SK-N-SH (cell line): Measurements from ENCODE around the gene EEF1AKMT3. TPM values are rescaled to one million over a fixed set of nuclear protein-coding genes. Genes with fewer than 3 reads are reported as not detected.

Source experiments
- CTCF ChIA-PET: fragments of 300-600, 350-600 bp; formaldehyde crosslinking; extraction: SDS; loops from one replicate; lab custom pipeline; 2021; lab: Yijun Ruan, JAX
- POLR2A ChIA-PET: fragments of 350-600 bp; sonication (Branson Sonifier 250); formaldehyde crosslinking; extraction: SDS; loops from one replicate; lab custom pipeline; 2020; ENCODE audit warnings: antibody characterized with exemption, inconsistent platforms; lab: Yijun Ruan, JAX
- DNase-seq: peaks from one replicate; pipeline ENCODE4 v3.0.0; 2012
- H2AFZ ChIP-seq: fragments of 200-600 bp; sonication (generic); 2 replicates; pipeline ENCODE4 v1.8.1; 2016; ENCODE audit warnings: antibody characterized with exemption, mild to moderate bottlenecking, low read depth
- H3F3A ChIP-seq: fragments of 200-600 bp; sonication (generic); replicated peaks from 2 replicates; pipeline ENCODE3; 2016; ENCODE audit warnings: antibody characterized with exemption, mild to moderate bottlenecking; ENCODE audit not compliant: insufficient read depth
- H3K27ac ChIP-seq, 2 experiments: fragments of 200-500 bp in 1 of 2; fragments of 200-600 bp in 1 of 2; sonication (Bioruptor generic) in 1 of 2; sonication (generic), shearing (Covaris generic) in 1 of 2; 2 replicates each; pipeline versions ENCODE4 v1.5.1 to v1.6.1; 2014 to 2016; ENCODE audit warnings: low read depth in 2 of 2, inconsistent platforms in 1 of 2, low read length in 1 of 2, mild to moderate bottlenecking in 1 of 2, mixed read lengths in 1 of 2
- H3K27me3 ChIP-seq: fragments of 200-600 bp; sonication (generic), shearing (Covaris generic); 2 replicates; pipeline ENCODE4 v1.6.1; 2016; ENCODE audit warnings: mixed run types; ENCODE audit not compliant: insufficient read depth
- H3K36me3 ChIP-seq, 2 experiments: fragments of 200-500 bp in 1 of 2; fragments of 200-600 bp in 1 of 2; sonication (Bioruptor generic) in 1 of 2; sonication (generic) in 1 of 2; replicated peaks in 1 of 2; 2 replicates each; pipeline versions ENCODE3 to v1.5.1; 2014 to 2016; ENCODE audit warnings: low read length in 1 of 2, mild to moderate bottlenecking in 1 of 2; ENCODE audit not compliant: insufficient read depth in 2 of 2, control insufficient read depth in 1 of 2
- H3K4me1 ChIP-seq, 2 experiments: fragments of 200-500 bp in 1 of 2; fragments of 200-600 bp in 1 of 2; sonication (Bioruptor generic) in 1 of 2; sonication (generic), shearing (Covaris generic) in 1 of 2; 2 replicates each; pipeline versions ENCODE4 v1.5.1 to v1.6.1; 2014 to 2016; ENCODE audit warnings: low read depth in 1 of 2, low read length in 1 of 2, mixed run types in 1 of 2; ENCODE audit not compliant: insufficient read depth in 2 of 2, control insufficient read depth in 1 of 2
- H3K4me2 ChIP-seq: fragments of 200-600 bp; sonication (generic), shearing (Covaris generic); 2 replicates; pipeline ENCODE4 v1.6.1; 2017; ENCODE audit warnings: mixed run types
- H3K4me3 ChIP-seq, 2 experiments: fragments of 200-500 bp in 1 of 2; fragments of 200-600 bp in 1 of 2; sonication (Bioruptor generic) in 1 of 2; sonication (generic), shearing (Covaris generic) in 1 of 2; 2 replicates each; pipeline versions ENCODE4 v1.5.1 to v1.8.1; 2014 to 2016; ENCODE audit warnings: low read depth in 2 of 2, inconsistent platforms in 1 of 2, low read length in 1 of 2, mild to moderate bottlenecking in 1 of 2, mixed read lengths in 1 of 2, moderate library complexity in 1 of 2
- H3K79me2 ChIP-seq: fragments of 200-600 bp; sonication (generic); 2 replicates; pipeline ENCODE4 v1.8.1; 2017; ENCODE audit warnings: mild to moderate bottlenecking; ENCODE audit not compliant: insufficient read depth
- H3K9ac ChIP-seq: fragments of 200-600 bp; sonication (generic); 2 replicates; pipeline ENCODE4 v1.6.1; 2017; ENCODE audit warnings: mixed run types
- H3K9me2 ChIP-seq: fragments of 200-600 bp; sonication (generic); 2 replicates; pipeline ENCODE4 v1.6.1; 2017; ENCODE audit warnings: mixed run types
- H3K9me3 ChIP-seq: fragments of 200-600 bp; sonication (generic); 2 replicates; pipeline ENCODE4 v1.6.1; 2017; ENCODE audit warnings: mixed run types, mild to moderate bottlenecking, moderate library complexity
- H4K20me1 ChIP-seq: fragments of 200-600 bp; sonication (generic); 2 replicates; pipeline ENCODE4 v1.6.1; 2017; ENCODE audit warnings: mild to moderate bottlenecking, mixed run types; ENCODE audit not compliant: insufficient read depth
- CHD2 ChIP-seq: fragments of 150-350 bp; IDR thresholded peaks from 2 replicates; pipeline ENCODE4 v1.6.1; 2018; ENCODE audit warnings: low read length; ENCODE audit not compliant: partially characterized antibody
- EZH2phosphoT487 ChIP-seq: fragments of 200-600 bp; sonication (generic); IDR thresholded peaks from 2 replicates; pipeline ENCODE4 v1.6.1; 2017; ENCODE audit warnings: low read depth, mixed run types, mild to moderate bottlenecking, antibody characterized with exemption, moderate library complexity, borderline replicate concordance
- FOSL2 ChIP-seq: IDR thresholded peaks from 2 replicates; pipeline ENCODE4 v1.4.0; 2012; ENCODE audit warnings: low read depth, mild to moderate bottlenecking, moderate library complexity, borderline replicate concordance
- FOXJ3 ChIP-seq: sonication (generic); formaldehyde crosslinking; IDR thresholded peaks from 2 replicates; pipeline ENCODE4 v1.5.1; 2020; ENCODE audit warnings: mild to moderate bottlenecking, missing genetic modification reagents
- FOXM1 ChIP-seq: IDR thresholded peaks from 2 replicates; pipeline ENCODE4 v1.4.0; 2012; ENCODE audit warnings: low read depth, mild to moderate bottlenecking
- GABPA ChIP-seq: IDR thresholded peaks from 2 replicates; pipeline ENCODE4 v1.4.0; 2012; ENCODE audit warnings: low read depth, mild to moderate bottlenecking
- GATA2 ChIP-seq: sonication (generic); formaldehyde crosslinking; IDR thresholded peaks from 2 replicates; pipeline ENCODE4 v1.5.0; 2020; ENCODE audit warnings: mild to moderate bottlenecking, missing genetic modification reagents
- IRF3 ChIP-seq: fragments of 150-350 bp; IDR thresholded peaks from 2 replicates; pipeline ENCODE4 v1.6.1; 2016; ENCODE audit warnings: mild to moderate bottlenecking, low read depth, low read length
- JUND ChIP-seq: IDR thresholded peaks from 2 replicates; pipeline ENCODE4 v1.4.0; 2012
- MAX ChIP-seq: IDR thresholded peaks from 2 replicates; pipeline ENCODE4 v1.4.0; 2012; ENCODE audit warnings: low read depth
- MEF2A ChIP-seq: IDR thresholded peaks from 2 replicates; pipeline ENCODE4 v1.4.0; 2012; ENCODE audit warnings: low read depth, borderline replicate concordance
- NRF1 ChIP-seq: IDR thresholded peaks from 2 replicates; pipeline ENCODE4 v1.6.1; 2012; ENCODE audit warnings: low read depth, mild to moderate bottlenecking, low read length
- PBX3 ChIP-seq: IDR thresholded peaks from 2 replicates; pipeline ENCODE4; 2012
- POLR2AphosphoS5 ChIP-seq: IDR thresholded peaks from 2 replicates; pipeline ENCODE4 v1.6.1; 2012; ENCODE audit warnings: low read depth, low read length
- REST ChIP-seq: IDR thresholded peaks from 2 replicates; pipeline ENCODE4 v1.6.1; 2012; ENCODE audit warnings: mild to moderate bottlenecking, low read depth, low read length, moderate library complexity
- RFX5 ChIP-seq: IDR thresholded peaks from 2 replicates; pipeline ENCODE4 v1.6.1; 2012; ENCODE audit warnings: mild to moderate bottlenecking, improper control_type of control experiment, low read length
- RXRA ChIP-seq: IDR thresholded peaks from 2 replicates; pipeline ENCODE4 v1.4.0; 2012; ENCODE audit warnings: low read depth, mild to moderate bottlenecking, borderline replicate concordance
- SMC3 ChIP-seq: IDR thresholded peaks from 2 replicates; pipeline ENCODE4 v1.6.1; 2012; ENCODE audit warnings: low read depth, low read length, improper control_type of control experiment
- TCF12 ChIP-seq: IDR thresholded peaks from 2 replicates; pipeline ENCODE4 v1.4.0; 2012
- TEAD4 ChIP-seq: IDR thresholded peaks from 2 replicates; pipeline ENCODE4 v1.4.0; 2012; ENCODE audit warnings: mild to moderate bottlenecking, borderline replicate concordance; ENCODE audit not compliant: insufficient read depth
- USF2 ChIP-seq: fragments of 150-350 bp; IDR thresholded peaks from 2 replicates; pipeline ENCODE4 v1.6.1; 2017; ENCODE audit warnings: antibody characterized with exemption, low read length, low read depth, borderline replicate concordance
- YY1 ChIP-seq: IDR thresholded peaks from 2 replicates; pipeline ENCODE4 v1.4.0; 2012; ENCODE audit warnings: low read depth, mild to moderate bottlenecking
- WGBS: methylation state at CpG from one replicate; pipeline ENCODE4 v1.1.6; 2017; ENCODE audit warnings: low lambda C conversion rate; 5-methylcytosine and 5-hydroxymethylcytosine counted together
- polyA plus RNA-seq, 3 experiments: library from polyadenylated mRNA; depleted of rRNA; stranded (reverse); fragments of >200 nt; gene quantifications; 2 replicates each; pipeline ENCODE4 v1.2.3, GENCODE V29; 2012

The EEF1AKMT3 gene
- polyA plus RNA-seq, 1 of the 3 experiments (the other 2 are of a cell fraction): 10.3 TPM

GRCh38 chr12:57795354-57795753 is 22.9 kb downstream of the EEF1AKMT3 start:
- Histone ChIP-seq H3F3A (peaks cover 26% of the 10 kb centered on the region), H3K9ac (no peak overlapping the region), H3K79me2 (peaks cover 25% of the 10 kb centered on the region; the same call in 1 of the 2 replicates), H3K4me3 (no peak overlapping the region), H3K4me1 (peaks cover 0 to 6% of the 10 kb centered on the region in 2 experiments; a peak in 2 of 4 replicates), H3K9me2 (no peaks in the 10 kb centered on the region), H3K27me3 (no peaks in the 10 kb centered on the region), H3K36me3 (peaks cover 59 to 63% of the 10 kb centered on the region in 2 experiments), H4K20me1 (no peaks in the 10 kb centered on the region), H3K4me2 (no peak overlapping the region), H3K27ac (peak overlapping the region in 1 of 2 experiments; percentile 89; a peak in 2 of 4 replicates), H3K9me3 (no peaks in the 10 kb centered on the region), H2AFZ (no peak overlapping the region)
- POLR2A ChIA-PET: no interaction called here
- WGBS: 82% methylated on average over 6 of the region's 6 CpGs
- DNase-seq: no peak
- CTCF ChIA-PET: no interaction called here
- no peak for TF ChIP-seq NRF1
- TF ChIP-seq MEF2A: no peak
- no peak for TF ChIP-seq GATA2 (CRISPR knock-in tag)
- no peak for TF ChIP-seq TEAD4
- no peak for TF ChIP-seq RXRA
- TF ChIP-seq EZH2phosphoT487: no peak
- TF ChIP-seq MAX: no peak
- no peak for TF ChIP-seq FOXM1

GRCh38 chr12:57796996-57797395 is 24.6 kb downstream of the EEF1AKMT3 start:
- DNase-seq: no peak
- Histone ChIP-seq H3K4me3 (no peak overlapping the region), H2AFZ (no peak overlapping the region), H4K20me1 (no peaks in the 10 kb centered on the region), H3K4me1 (peaks cover 0 to 6% of the 10 kb centered on the region in 2 experiments; a peak in 2 of 4 replicates), H3F3A (peaks cover 24% of the 10 kb centered on the region), H3K4me2 (no peak overlapping the region), H3K27ac (no peak overlapping the region), H3K79me2 (peaks cover 18% of the 10 kb centered on the region; the same call in 1 of the 2 replicates), H3K9me2 (no peaks in the 10 kb centered on the region), H3K27me3 (no peaks in the 10 kb centered on the region), H3K9ac (no peak overlapping the region), H3K9me3 (no peaks in the 10 kb centered on the region), H3K36me3 (peaks cover 55 to 62% of the 10 kb centered on the region in 2 experiments)
- 100% methylated on average over 1 of the region's 1 CpG for WGBS
- POLR2A ChIA-PET: no interaction called here
- CTCF ChIA-PET: interaction anchor here (2.4 to 12.0 kb wide), 2 partner anchors 14 to 18 kb away, joined by 17 to 96 read pairs; partner anchors contain the start of genes AVIL and TSFM
- no peak for TF ChIP-seq EZH2phosphoT487
- no peak for TF ChIP-seq FOXJ3
- TF ChIP-seq RFX5: no peak
- TF ChIP-seq GABPA: no peak
- no peak for TF ChIP-seq IRF3
- no peak for TF ChIP-seq FOSL2
- no peak for TF ChIP-seq SMC3
- TF ChIP-seq POLR2AphosphoS5: no peak
- TF ChIP-seq JUND: no peak
- TF ChIP-seq REST: no peak
- no peak for TF ChIP-seq PBX3
- TF ChIP-seq USF2: no peak
- no peak for TF ChIP-seq YY1
- TF ChIP-seq MAX: no peak
- no peak for TF ChIP-seq CHD2
- no peak for TF ChIP-seq FOXM1
- TF ChIP-seq TCF12: no peak
